HEK293T (cell line): ENCODE data around the gene ACOX3.
"Not testable (repeated sequence)": the region's sequence is repeated elsewhere in the genome, so short reads cannot be mapped to it uniquely, and the experiment has no call there.

Source experiments
- CTCF ChIA-PET: fragments of 350-600 bp; formaldehyde crosslinking; extraction: SDS; loops from one replicate; lab custom pipeline; 2021; ENCODE audit warnings: antibody characterized with exemption, inconsistent platforms; lab: Yijun Ruan, JAX
- POLR2A ChIA-PET: fragments of 350-600 bp; formaldehyde crosslinking; extraction: SDS; loops from one replicate; lab custom pipeline; 2020; ENCODE audit warnings: antibody characterized with exemption, inconsistent platforms; lab: Yijun Ruan, JAX
- DNase-seq: peaks from one replicate; pipeline ENCODE4 v3.0.0; 2012; ENCODE audit warnings: mixed read lengths; ENCODE audit errors: extremely low spot score
- ARNT ChIP-seq: fragments of 450-650 bp; IDR thresholded peaks from 2 replicates; pipeline ENCODE4 v1.6.1; 2017; ENCODE audit warnings: mild to moderate bottlenecking
- BHLHE40 ChIP-seq: fragments of 450-650 bp; IDR thresholded peaks from 2 replicates; pipeline ENCODE4 v1.6.1; 2016; ENCODE audit warnings: mild to moderate bottlenecking, moderate library complexity, borderline replicate concordance
- CTBP1 ChIP-seq: fragments of 450-650 bp; IDR thresholded peaks from 2 replicates; pipeline ENCODE4 v1.6.1; 2016; ENCODE audit warnings: borderline replicate concordance
- ELF4 ChIP-seq: fragments of 450-650 bp; IDR thresholded peaks from 2 replicates; pipeline ENCODE4 v1.6.1; 2017; ENCODE audit warnings: antibody characterized with exemption
- FOXA1 ChIP-seq: fragments of 450-650 bp; IDR thresholded peaks from 2 replicates; pipeline ENCODE4 v1.6.1; 2016; ENCODE audit warnings: mild to moderate bottlenecking
- FOXK2 ChIP-seq: fragments of 450-650 bp; IDR thresholded peaks from 2 replicates; pipeline ENCODE4 v1.6.1; 2016; ENCODE audit warnings: mild to moderate bottlenecking
- FOXM1 ChIP-seq: fragments of 450-650 bp; IDR thresholded peaks from 2 replicates; pipeline ENCODE4 v1.6.1; 2017; ENCODE audit warnings: mild to moderate bottlenecking, borderline replicate concordance
- HDGF ChIP-seq: fragments of 450-650 bp; IDR thresholded peaks from 2 replicates; pipeline ENCODE4 v1.6.1; 2017; ENCODE audit warnings: antibody characterized with exemption, borderline replicate concordance
- L3MBTL2 ChIP-seq: fragments of 450-650 bp; conservative IDR thresholded peaks from 2 replicates; pipeline ENCODE4 v1.6.1; 2016; ENCODE audit warnings: mild to moderate bottlenecking
- LEF1 ChIP-seq: fragments of 450-650 bp; IDR thresholded peaks from 2 replicates; pipeline ENCODE4 v1.6.1; 2017; ENCODE audit warnings: mild to moderate bottlenecking, borderline replicate concordance
- NFRKB ChIP-seq: fragments of 450-650 bp; IDR thresholded peaks from 2 replicates; pipeline ENCODE4 v1.6.1; 2016; ENCODE audit warnings: mild to moderate bottlenecking, moderate library complexity
- SP1 ChIP-seq: fragments of 450-650 bp; IDR thresholded peaks from 2 replicates; pipeline ENCODE4 v1.6.1; 2017
- SUZ12 ChIP-seq: fragments of 450-650 bp; IDR thresholded peaks from 2 replicates; pipeline ENCODE4 v1.6.1; 2016; ENCODE audit warnings: mild to moderate bottlenecking
- TARDBP ChIP-seq: fragments of 450-650 bp; IDR thresholded peaks from 2 replicates; pipeline ENCODE4 v1.6.1; 2016
- ZNF384 ChIP-seq: fragments of 450-650 bp; IDR thresholded peaks from 2 replicates; pipeline ENCODE4 v1.6.1; 2016
- TF ChIP-seq, protein P1 (sequence below): fragments of 450-650 bp; IDR thresholded peaks from 2 replicates; pipeline ENCODE4 v1.6.1; 2016

ACOX3 gene

DNA sequence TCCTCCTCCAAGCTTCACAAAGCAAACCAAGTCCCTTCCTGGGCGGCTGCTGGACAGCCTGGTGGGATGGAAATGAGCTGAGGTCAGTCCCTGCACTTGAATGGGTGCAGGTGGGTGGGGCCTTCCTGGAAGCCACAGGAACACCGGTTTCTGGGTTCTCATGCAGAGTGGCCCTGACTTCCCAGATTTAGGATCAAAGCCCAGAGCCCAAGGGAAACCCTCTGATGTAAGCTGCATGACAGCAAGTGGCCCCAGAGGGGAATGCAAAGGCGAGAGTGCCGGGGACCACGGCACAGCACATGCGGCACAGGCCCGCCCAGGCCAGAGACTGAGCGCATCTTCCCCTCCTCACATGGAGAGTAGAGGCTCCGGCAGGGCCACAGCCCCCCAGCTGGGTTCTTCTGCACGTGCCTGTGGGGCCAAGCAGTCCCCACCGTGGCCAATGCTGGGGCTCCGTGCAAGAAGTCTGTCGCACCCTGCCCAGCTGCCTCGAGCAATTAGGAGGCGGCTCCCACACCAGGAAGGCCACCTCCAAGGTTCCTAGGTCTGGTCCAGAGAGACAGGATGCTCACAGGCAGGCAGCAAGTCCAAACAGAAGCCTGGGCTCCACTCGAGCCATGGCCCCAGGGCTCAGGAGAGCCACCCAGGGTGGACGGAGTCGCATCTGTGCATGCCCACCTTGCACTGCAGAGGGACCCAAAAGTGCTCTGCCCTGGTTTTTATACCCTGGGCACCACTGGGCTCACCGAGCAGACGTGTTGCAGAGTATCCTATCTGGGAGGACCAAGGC lies 88.0 kb downstream of the ACOX3 start:
- TF ChIP-seq SUZ12 (no peak), TARDBP (no peak), ELF4 (no peak), LEF1 (no peak), FOXA1 (no peak), FOXM1 (no peak), NFRKB (no peak), L3MBTL2 (no peak), ARNT (no peak), FOXK2 (no peak)

DNA sequence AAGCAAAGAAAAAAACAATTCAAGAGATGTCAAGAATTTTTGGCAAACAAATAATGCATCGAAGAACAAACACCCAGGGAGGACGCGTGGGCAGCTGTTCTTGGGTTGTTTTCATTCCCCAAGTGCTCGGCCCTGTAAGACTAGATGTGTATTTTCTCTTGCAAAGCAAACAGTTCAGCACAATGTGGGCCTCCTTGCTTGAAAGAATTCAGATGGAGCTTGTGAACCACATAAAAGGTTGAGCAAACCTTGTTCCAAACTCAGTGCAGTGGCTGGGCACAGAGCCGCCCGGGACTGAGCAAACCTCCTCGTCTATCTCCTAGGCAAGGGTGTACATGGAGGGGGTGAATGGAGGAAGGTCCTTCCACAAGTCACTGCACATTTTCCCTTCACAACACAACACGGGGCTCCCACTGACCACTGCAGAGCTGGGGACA lies 88.6 kb downstream of the ACOX3 start:
- no peak for TF ChIP-seq BHLHE40
- ChIA-PET CTCF (no interaction called here), POLR2A (no interaction called here)
- DNase-seq: no peak

More for the DNA sequence above, 88.0 kb downstream of the ACOX3 start:
- DNase-seq: no peak
- POLR2A ChIA-PET: no interaction called here
- CTCF ChIA-PET: interaction anchor here (1.0 kb wide), 1 partner anchor 10 kb away, joined by 3 read pairs; no protein-coding TSS in a partner anchor

DNA sequence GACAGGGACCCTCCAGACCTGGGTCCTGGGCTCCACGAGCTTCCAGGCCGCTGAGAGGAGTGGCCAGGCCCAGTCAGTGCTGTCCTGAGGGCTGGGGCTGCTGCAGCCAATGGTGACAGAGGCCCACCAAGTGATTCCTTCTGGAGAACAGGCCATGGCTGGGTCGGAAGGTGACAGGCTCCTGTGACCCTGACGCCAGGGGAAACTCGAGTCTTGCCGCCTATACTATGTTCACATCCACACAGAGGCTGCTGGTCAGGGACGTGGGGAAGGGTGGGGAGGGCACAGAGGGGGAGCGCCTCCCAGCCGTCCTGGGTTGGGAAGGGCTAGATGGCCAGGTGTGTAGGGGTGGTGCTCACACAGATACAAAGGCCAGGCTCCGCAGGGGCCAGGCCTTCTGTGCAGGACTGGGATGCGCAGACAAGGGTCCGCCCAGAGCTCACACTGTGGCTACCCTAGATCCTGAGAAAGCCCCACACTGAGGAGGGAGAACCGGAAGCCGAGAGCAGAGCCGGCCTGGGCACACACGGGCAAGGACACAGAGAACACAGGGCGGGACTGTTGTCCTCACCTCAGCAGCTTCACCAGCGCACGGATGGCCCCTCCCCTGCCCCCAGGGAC lies 89.6 kb downstream of the ACOX3 start:
- CTCF ChIA-PET: no interaction called here
- TF ChIP-seq FOXA1: no peak
- TF ChIP-seq SP1: no peak
- TF ChIP-seq HDGF: no peak
- TF ChIP-seq ARNT: no peak
- no peak for TF ChIP-seq BHLHE40
- DNase-seq: no peak
- POLR2A ChIA-PET: no interaction called here

DNA sequence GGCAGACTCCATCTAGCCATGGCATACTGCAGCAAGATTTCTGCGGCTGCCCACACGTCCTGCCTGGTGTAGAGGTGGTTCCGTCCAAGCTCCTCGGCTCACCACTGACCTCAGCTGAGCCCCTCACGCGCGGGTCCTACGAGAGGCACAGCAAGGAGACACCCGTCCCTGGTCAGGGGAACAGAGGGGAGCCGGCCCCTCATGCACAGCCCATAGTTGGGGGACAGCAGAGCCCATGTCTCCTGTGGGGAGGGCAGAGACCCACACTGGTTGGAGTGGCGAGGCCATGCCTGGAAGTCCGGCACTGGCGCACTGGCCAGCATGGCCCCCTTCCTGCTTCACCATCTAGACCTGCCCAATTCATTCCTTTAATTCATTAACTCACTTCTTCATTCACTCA lies 90.2 kb downstream of the ACOX3 start:
- CTCF ChIA-PET: no interaction called here
- TF ChIP-seq NFRKB (no peak), LEF1 (no peak), BHLHE40 (no peak), HDGF (no peak), TARDBP (no peak), SP1 (no peak)
- TF ChIP-seq, protein P1, sequence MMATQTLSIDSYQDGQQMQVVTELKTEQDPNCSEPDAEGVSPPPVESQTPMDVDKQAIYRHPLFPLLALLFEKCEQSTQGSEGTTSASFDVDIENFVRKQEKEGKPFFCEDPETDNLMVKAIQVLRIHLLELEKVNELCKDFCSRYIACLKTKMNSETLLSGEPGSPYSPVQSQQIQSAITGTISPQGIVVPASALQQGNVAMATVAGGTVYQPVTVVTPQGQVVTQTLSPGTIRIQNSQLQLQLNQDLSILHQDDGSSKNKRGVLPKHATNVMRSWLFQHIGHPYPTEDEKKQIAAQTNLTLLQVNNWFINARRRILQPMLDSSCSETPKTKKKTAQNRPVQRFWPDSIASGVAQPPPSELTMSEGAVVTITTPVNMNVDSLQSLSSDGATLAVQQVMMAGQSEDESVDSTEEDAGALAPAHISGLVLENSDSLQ: no peak
- POLR2A ChIA-PET: no interaction called here
- DNase-seq: no peak

DNA sequence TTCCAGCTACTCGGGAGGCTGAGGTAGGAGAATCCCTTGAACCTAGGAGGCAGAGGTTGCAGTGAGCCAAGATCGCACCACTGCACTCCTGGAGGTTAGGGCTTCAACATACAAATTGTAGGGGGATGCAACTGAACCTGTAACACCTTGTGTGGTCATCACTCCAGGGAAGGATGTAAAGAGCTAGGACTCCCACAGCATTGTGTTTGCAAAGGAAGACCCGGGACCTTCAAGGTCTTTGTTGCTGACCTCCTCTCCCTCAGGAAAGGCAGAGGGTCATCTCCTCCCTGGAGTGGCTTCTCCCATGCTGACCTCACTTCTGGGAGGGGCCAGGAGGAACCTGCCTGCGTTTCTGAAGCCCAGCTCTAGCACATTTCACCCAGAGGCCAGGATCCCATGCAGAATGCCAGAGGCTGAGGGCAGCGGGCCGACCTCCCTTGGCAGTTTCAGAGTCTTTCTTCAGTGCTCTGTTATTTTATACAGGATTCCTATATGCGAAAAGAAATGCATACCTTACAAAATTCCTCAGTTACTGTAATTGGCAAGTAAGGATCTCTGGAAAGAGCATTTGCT lies 90.8 kb downstream of the ACOX3 start:
- CTCF ChIA-PET: no interaction called here
- POLR2A ChIA-PET: no interaction called here
- no peak for TF ChIP-seq HDGF
- TF ChIP-seq FOXM1: no peak
- TF ChIP-seq, protein P1: no peak
- no peak for TF ChIP-seq ARNT
- no peak for TF ChIP-seq SP1
- no peak for TF ChIP-seq SUZ12
- TF ChIP-seq NFRKB: no peak
- DNase-seq: no peak

DNA sequence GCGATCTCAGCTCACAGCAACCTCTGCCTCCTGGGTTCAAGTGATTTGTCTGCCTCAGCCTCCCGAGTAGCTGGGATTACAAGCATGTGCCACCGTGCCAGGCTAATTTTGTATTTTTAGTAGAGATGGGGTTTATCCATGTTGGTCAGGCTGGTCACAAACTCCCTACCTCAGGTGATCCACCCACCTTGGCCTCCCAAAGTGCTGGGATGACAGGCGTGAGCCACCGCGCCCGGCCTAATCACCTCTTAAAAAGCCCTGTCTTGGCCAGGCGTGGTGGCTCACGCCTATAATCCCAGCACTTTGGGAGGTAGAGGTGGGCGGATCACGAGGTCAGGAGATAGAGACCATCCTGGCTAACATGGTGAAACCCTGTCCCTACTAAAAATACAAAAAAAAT lies 91.3 kb downstream of the ACOX3 start:
- DNase-seq, CTCF ChIA-PET, POLR2A ChIA-PET: not testable (repeated sequence)

DNA sequence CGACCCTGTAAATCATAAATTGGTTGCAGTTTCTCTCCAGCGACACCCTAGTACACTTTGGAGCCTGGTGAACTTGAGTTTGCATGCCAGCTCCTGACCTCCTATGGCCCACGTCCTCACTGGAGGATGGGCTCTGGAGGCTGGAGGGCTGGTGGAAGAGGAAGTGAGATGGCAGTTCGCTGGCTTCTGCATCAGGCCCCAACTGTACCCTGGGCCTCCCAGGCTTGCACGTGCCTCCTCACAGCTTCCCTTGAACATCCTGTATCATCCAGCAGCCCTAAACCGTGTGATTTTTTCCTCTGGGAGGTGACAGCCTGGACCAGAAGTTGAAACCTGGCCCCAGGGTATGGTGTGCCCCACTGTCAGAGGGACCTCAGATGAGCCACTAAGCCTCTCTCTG lies 92.5 kb downstream of the ACOX3 start:
- TF ChIP-seq FOXA1 (no peak), BHLHE40 (no peak), FOXK2 (no peak), ARNT (no peak), L3MBTL2 (no peak), HDGF (no peak), LEF1 (no peak), ZNF384 (no peak), ELF4 (no peak), TARDBP (no peak), FOXM1 (no peak), CTBP1 (no peak), SP1 (no peak), NFRKB (no peak), SUZ12 (no peak)
- TF ChIP-seq, protein P1: no peak
- POLR2A ChIA-PET: no interaction called here
- CTCF ChIA-PET: interaction anchor here (1.1 kb wide), 1 partner anchor 106 kb away, joined by 3 read pairs; no protein-coding TSS in a partner anchor
- no peak for DNase-seq
